ENCODE results near the gene BCL10. TPM values are rescaled to one million over a fixed set of nuclear protein-coding genes. Genes with fewer than 3 reads are reported as not detected.

BCL10 gene
- 8.6 TPM for total RNA-seq
- long read RNA-seq, transcript BCL10-203 (3 exons, 2,833 nt): major isoform, 6 of 6 reads
- long read RNA-seq, partial matches to known transcripts: 0 of 6 reads
- long read RNA-seq, other reads (novel, unspliced or antisense): 0 of 6 reads

- ATAC-seq: peak; percentile 100
- DNase-seq (ENCODE audit: missing footprints): peak; percentile 100
- intact Hi-C loops (cut with DNase I): loop anchor here (1.0 kb wide), 1 partner anchor 17 kb away; the partner anchor contains the start of gene C1orf52
These were observed at the start of gene BCL10 for GRCh38 chr1:85276215-85276977. Gene BCL10 (minus strand): TSS chr1:85276632. CDS start chr1:85276352, 280 bp downstream.

- no peak for ATAC-seq
- intact Hi-C loops (cut with DNase I): no loop called here
- DNase-seq (ENCODE audit: missing footprints): no peak
These were observed 49.5 kb upstream of the BCL10 start for GRCh38 chr1:85325920-85326319.

GRCh38 chr1:85323770-85324169 is 47.3 kb upstream of the BCL10 start:
- intact Hi-C loops (cut with DNase I): no loop called here
- ATAC-seq (no peak), DNase-seq (ENCODE audit: missing footprints) (no peak)

GRCh38 chr1:85322655-85323054 is 46.2 kb upstream of the BCL10 start:
- intact Hi-C loops (cut with DNase I): no loop called here
- ATAC-seq (no peak), DNase-seq (ENCODE audit: missing footprints) (no peak)

GRCh38 chr1:85321237-85321964 is 45.0 kb upstream of the BCL10 start:
- no peak for ATAC-seq
- no peak for DNase-seq (ENCODE audit: missing footprints)
- intact Hi-C loops (cut with DNase I): no loop called here

- DNase-seq (ENCODE audit: missing footprints) (no peak), ATAC-seq (no peak)
- intact Hi-C loops (cut with DNase I): no loop called here
These were observed 44.1 kb upstream of the BCL10 start for GRCh38 chr1:85320371-85321131.

GRCh38 chr1:85319931-85320330 is 43.5 kb upstream of the BCL10 start:
- ATAC-seq: no peak
- intact Hi-C loops (cut with DNase I): loop anchor here (2.0 kb wide), 1 partner anchor 21 kb away; no protein-coding TSS in a partner anchor
- DNase-seq (ENCODE audit: missing footprints): no peak

GRCh38 chr1:85319491-85319890 is 43.1 kb upstream of the BCL10 start:
- intact Hi-C loops (cut with DNase I): loop anchor here (2.0 kb wide), 1 partner anchor 21 kb away; no protein-coding TSS in a partner anchor
- ATAC-seq: no peak
- no peak for DNase-seq (ENCODE audit: missing footprints)

- ATAC-seq (no peak), DNase-seq (ENCODE audit: missing footprints) (no peak)
- intact Hi-C loops (cut with DNase I): loop anchor here (2.0 kb wide), 1 partner anchor 23 kb away; no protein-coding TSS in a partner anchor
These were observed 41.8 kb upstream of the BCL10 start for GRCh38 chr1:85318217-85318616.

GRCh38 chr1:85317560-85317959 is 41.1 kb upstream of the BCL10 start:
- intact Hi-C loops (cut with DNase I): no loop called here
- no peak for DNase-seq (ENCODE audit: missing footprints)
- ATAC-seq: no peak

- intact Hi-C loops (cut with DNase I): no loop called here
- DNase-seq (ENCODE audit: missing footprints) (no peak), ATAC-seq (no peak)
These were observed 39.9 kb upstream of the BCL10 start for GRCh38 chr1:85316321-85316720.

GRCh38 chr1:85315789-85316188 is 39.4 kb upstream of the BCL10 start:
- DNase-seq (ENCODE audit: missing footprints) (no peak), ATAC-seq (peak; percentile 80)
- intact Hi-C loops (cut with DNase I): no loop called here

- no peak for ATAC-seq
- no peak for DNase-seq (ENCODE audit: missing footprints)
- intact Hi-C loops (cut with DNase I): no loop called here
These were observed 38.3 kb upstream of the BCL10 start for GRCh38 chr1:85314726-85315125.

GRCh38 chr1:85313888-85314696 is 37.7 kb upstream of the BCL10 start:
- intact Hi-C loops (cut with DNase I): no loop called here

GRCh38 chr1:85311818-85312217 is 35.4 kb upstream of the BCL10 start:
- no peak for DNase-seq (ENCODE audit: missing footprints)
- ATAC-seq: no peak
- intact Hi-C loops (cut with DNase I): no loop called here

More at GRCh38 chr1:85313888-85314696, 37.7 kb upstream of the BCL10 start:
- ATAC-seq (peak; percentile 92), DNase-seq (ENCODE audit: missing footprints) (no peak)

- intact Hi-C loops (cut with DNase I): loop anchor here (1.0 to 2.0 kb wide), 4 partner anchors 89 to 384 kb away; partner anchors contain the start of gene CCN1
- no peak for ATAC-seq
- DNase-seq (ENCODE audit: missing footprints): no peak
These were observed 32.5 kb upstream of the BCL10 start for GRCh38 chr1:85308833-85309350.

- intact Hi-C loops (cut with DNase I): loop anchor here (1.0 to 2.0 kb wide), 4 partner anchors 90 to 385 kb away; partner anchors contain the start of gene CCN1
- peak; percentile 88 for DNase-seq (ENCODE audit: missing footprints)
- peak; percentile 98 for ATAC-seq
These were observed 31.8 kb upstream of the BCL10 start for GRCh38 chr1:85307987-85308832.

All from Right ventricle myocardium inferior (tissue), 1 donor.